Stimulated activated CD4-positive, alpha-beta T cell treated with anti-CD3 and anti-CD28 coated beads, Interleukin-12 subunit alpha, Interleukin-12 subunit beta, amount 100 ng/mL, for 4 hours (primary cell): ENCODE results near the gene CACNA1A.
"Not testable (repeated sequence)": the region's sequence is repeated elsewhere in the genome, so short reads cannot be mapped to it uniquely, and the experiment has no call there.

ENCODE experiments used
- DNase-seq: peaks from one replicate; pipeline ENCODE4 v3.0.0-alpha.2; 2020

The CACNA1A gene

GRCh38 chr19:13420780-13421179 lies 85.5 kb downstream of the CACNA1A start:
- no peak for DNase-seq

GRCh38 chr19:13417054-13417453 lies 89.2 kb downstream of the CACNA1A start:
- DNase-seq: no peak

- no peak for DNase-seq
Measured at GRCh38 chr19:13411899-13412298, 94.4 kb downstream of the CACNA1A start.

DNA sequence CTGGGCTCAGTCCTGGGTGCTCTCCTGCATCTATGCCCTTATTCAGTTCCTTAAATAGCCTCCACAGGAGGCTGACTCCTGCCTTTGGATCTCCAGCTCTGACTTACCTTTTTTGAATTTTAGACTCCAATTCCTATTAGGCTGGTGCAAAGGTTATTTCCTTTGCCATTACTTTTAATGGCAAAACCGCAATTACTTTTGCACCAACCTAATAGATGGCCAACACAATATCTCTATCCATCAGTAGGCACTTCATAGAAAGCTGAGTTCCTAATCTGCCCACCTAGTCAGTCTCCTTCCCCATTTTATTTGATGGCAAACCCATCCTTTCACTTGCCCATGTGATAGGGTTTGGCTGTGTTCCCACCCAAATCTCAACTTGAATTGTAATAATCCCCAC lies 95.3 kb downstream of the CACNA1A start:
- no peak for DNase-seq

- DNase-seq: no peak
Measured at GRCh38 chr19:13408889-13409518, 97.3 kb downstream of the CACNA1A start.

DNA sequence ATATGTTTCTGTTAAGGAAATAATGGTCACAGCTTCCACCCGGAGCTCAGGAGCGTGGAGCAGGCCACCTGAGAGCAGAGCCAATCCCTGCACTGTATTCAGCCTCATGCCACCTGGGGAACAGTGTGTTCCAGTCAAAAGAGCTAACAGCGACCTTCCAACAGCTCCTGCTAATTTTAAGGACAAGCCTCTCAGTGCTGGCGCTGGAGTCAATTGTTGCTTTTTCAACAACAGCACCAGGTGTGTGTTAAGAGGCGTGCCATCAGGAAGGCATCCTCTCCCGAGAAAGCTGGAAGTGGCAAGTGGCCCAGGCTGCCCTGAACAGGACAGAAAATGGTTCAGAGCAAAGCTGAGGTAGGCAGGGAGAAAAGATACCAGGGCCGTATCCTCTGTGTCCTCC lies 102.0 kb downstream of the CACNA1A start:
- no peak for DNase-seq

- DNase-seq: no peak
Measured at GRCh38 chr19:13401388-13401787, 104.9 kb downstream of the CACNA1A start.

DNA sequence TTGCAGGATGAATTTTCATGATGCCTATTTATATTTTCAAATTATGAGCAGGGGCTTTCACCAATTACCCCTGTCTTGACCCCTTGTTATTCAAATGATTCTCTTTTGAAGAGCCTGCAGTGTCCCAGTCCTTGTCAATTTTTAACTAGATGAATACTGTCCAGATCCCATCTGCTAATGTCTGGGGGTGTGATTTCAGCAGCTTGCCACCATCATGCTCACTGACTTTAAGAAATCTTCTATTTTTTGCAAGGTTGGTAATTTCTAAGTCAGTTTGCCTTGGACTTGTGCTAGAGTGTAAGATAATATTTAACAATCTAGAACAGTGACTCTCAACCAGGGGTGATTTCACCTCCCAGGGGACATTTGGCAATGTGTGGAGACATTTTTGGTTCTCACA lies 106.0 kb downstream of the CACNA1A start:
- DNase-seq: no peak

- DNase-seq: no peak
Measured at GRCh38 chr19:13399746-13400145, 106.5 kb downstream of the CACNA1A start.

- DNase-seq: no peak
Measured at GRCh38 chr19:13398780-13399726, 107.2 kb downstream of the CACNA1A start.

DNA sequence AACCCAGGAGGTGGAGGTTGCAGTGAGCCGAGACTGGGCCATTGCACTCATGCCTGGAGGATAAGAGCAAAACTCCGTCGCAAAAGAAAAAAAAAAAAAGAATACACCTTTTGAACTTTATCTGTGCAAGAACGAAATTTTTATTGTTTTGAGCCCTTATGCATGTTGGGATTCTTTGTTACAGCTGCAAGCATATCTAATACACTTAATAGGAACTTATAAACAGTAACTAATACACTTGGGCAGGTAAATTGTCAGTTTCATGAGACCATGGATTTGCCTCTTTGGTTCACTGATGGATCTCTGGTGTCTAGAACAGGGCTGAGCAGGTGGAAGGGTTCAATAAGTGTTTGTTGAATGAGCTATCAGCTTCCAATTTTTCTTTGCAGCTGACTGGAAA lies 108.1 kb downstream of the CACNA1A start:
- no peak for DNase-seq

DNA sequence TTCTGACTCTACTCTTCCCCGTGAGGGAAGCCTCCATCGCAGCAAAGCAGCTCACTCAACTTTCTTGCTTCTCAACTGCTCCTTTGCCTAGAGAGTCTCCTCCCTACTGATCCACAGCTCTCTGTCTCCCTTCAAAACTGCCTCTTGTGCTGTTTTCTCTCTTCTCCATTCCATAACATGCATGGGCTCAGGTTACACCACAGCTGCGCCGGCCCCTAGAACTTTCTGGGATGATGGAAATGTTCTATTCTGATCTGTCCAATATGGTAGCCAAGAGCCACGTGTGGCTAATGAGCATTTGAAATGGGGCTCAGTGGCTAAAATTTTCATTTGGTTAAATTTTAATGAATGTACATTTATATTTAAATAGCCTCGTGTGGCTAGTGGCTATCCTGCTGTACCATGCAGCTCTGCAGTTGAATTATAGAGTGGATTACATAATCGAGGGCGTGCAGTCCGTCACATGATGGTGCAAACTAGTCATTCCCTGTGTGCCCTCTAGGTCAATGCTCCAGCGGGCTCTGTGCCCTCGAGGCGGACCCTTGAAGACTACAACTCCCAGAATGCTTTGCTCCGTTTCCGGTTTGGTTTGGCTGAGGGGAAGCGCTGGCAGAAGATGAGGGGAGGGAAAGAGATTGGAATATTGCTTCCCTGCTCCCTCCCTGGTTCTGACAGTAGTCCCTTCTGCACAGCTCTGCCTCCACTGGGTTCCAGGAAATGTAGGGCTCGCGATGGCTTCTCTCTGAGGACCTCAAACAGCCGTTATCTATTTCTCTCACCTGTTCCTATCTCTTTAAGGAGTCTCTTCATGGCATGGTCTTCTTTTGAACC lies 109.8 kb downstream of the CACNA1A start:
- no peak for DNase-seq

- no peak for DNase-seq
Measured at GRCh38 chr19:13382633-13382938, 123.7 kb downstream of the CACNA1A start.

DNA sequence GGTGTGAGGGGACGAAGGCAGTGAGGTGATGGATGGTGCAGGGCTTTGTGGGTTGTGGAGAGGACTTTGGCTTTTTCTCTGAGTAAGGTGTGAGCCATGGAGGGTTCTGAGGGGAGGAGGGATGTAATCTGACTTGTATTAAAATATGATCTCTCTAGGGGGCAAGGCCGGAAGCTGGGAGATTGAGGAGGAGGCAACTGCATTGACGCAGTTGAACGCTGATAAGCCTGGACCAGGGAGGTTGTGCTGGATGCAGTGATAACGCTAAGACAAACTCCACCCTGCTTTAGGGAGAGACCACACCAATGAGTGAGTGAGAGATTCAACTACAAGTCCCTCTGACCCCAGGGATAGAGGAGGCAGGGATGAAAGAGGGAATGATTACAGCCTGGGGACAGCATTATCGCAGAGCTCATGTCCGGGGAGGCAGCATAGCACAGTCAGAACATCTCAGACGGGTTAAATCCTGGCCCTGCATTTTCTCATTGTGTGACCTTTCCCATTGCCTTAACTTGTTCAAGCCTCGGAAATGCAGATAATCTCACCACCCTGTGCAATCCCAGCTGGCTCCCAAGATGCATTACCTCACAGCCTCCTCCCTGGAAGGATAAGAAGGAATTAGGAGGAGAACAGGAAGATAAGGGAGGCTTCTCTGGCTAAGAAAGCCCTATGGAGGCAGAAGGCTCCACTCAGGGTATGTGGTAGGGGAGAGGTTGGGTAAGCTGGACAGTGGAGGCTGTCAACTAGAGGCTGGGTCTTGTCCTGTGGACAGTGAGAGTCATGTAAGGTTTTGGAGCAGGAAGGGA lies 124.2 kb downstream of the CACNA1A start:
- DNase-seq: no peak

GRCh38 chr19:13376537-13376936 lies 129.7 kb downstream of the CACNA1A start:
- no peak for DNase-seq

DNA sequence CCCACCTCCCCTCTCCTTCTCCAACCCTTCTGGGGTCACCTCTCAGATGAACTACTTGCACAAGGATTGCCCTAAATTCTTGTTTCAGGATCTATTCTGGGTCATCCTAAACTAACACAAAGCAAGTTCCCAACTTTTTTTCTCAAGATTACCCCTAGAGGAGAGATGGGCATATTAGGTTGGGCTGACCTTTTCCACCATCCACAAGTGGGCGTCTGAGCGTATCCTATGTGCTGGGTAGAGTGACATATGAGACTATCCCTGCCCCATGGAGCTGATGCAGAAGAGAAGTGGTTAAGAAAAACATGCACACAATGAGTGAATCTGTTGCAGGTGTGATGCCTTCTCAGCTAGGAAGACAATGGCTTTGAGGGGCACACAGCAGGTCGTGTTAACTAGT lies 132.7 kb downstream of the CACNA1A start:
- no peak for DNase-seq

DNA sequence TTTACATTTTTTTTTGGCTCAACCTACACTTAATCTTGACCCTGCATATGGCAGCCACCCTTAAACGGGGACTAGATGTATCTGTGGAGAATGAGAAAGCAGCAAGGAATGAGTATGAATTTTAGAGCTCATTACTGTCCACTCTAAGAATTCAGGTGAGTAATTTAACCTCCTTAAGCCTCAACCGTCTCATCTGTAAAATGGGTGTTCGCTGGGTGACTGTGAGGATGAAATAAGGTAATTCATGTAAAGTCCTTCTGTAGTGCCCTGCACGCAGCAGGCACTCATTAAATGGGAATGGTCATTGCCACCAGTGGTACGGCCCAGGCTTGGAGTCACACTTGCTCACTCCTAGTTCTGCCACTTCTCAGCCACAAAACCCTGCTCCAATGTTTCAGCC lies 135.3 kb downstream of the CACNA1A start:
- no peak for DNase-seq

GRCh38 chr19:13366529-13367143 lies 139.6 kb downstream of the CACNA1A start:
- no peak for DNase-seq

GRCh38 chr19:13363954-13364353 lies 142.3 kb downstream of the CACNA1A start:
- DNase-seq: no peak

GRCh38 chr19:13363245-13363644 lies 143.0 kb downstream of the CACNA1A start:
- no peak for DNase-seq

DNA sequence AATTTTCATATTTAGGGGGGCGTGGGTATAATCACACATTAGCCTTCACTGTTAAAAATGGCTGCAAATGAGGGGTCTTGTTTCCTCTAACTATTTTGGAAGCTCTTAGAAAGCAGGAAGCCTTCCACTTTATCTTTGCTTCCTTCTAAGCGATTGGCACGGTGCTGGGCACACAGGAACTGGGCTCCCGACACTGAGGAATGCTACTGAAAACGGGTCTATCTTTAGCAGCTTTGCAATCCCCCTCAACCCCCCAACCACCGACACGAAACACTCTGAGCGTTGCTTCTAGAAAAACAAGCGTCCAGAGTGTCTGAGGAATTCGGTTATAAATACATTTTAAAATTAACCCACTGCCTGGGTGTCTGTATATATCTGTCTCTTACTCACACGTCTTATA lies 143.6 kb downstream of the CACNA1A start:
- DNase-seq: no peak

DNA sequence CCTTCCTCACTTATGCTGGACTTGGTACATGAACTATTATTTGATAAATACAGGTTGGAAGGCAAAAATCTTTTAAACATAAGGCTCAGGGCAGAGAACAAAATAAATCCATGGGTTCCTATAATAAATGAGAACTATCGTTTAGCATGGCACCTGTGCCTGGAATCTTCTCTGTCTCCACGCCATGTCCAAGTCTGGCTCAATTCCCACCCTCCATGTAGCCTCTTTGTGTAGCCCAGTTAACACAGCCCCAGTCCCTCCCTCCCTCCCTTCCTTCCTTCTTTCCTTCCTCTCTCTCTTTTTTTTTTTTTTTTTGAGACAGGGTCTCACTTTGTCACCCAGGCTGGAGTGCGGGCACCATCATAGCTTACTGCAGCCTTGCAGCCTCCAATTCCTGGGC lies 144.6 kb downstream of the CACNA1A start:
- not testable (repeated sequence) for DNase-seq
